Measurements from ENCODE around the gene KIF11. TPM values are rescaled to one million over a fixed set of nuclear protein-coding genes. Genes with fewer than 3 reads are reported as not detected.
A peak's percentile ranks its signal among the peaks of the same experiment; 100 is the strongest.
"Not testable (repeated sequence)": the region's sequence is repeated elsewhere in the genome, so short reads cannot be mapped to it uniquely, and the experiment has no call there.

KIF11 gene
- total RNA-seq, 1 donor from 2014 or later = 5.7 TPM

DNA sequence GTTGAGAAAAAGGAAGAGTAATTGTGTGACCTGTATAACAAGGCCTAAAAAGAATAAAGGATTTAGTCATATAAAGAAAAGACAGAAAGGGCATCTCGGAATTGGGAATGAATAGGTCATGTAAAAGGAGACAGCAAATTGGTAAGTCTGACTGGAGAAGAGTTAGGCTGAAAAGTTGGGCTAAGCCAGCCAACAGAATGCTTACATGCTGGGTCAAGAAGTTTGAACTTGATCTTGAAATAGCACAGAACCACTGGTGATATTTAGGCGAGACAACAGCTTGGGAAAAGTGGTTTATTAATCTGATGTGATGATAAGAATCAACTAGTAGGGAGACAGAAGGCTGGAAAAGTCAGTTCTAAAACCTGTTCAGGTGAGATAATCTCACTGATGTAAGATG, 23.9 kb upstream of the KIF11 start:
- Histone ChIP-seq H3K27ac (ENCODE audit: low read depth, low read length) (no peak overlapping the region), H3K36me3 (ENCODE audit: control insufficient read depth in 3 of 3, insufficient read depth in 3 of 3, low read length in 3 of 3) (no peaks in the 10 kb centered on the region), H3K9me3 (ENCODE audit: control insufficient read depth in 3 of 3, low read length in 3 of 3) (no peaks in the 10 kb centered on the region), H3K4me1 (ENCODE audit: control insufficient read depth in 3 of 3, insufficient read depth in 3 of 3, low read length in 3 of 3) (peaks cover 16 to 23% (median 17%) of the 10 kb centered on the region in 3 donors), H3K9ac (ENCODE audit: low read depth in 1 of 3, low read length in 3 of 3) (no peak overlapping the region), H3K27me3 (ENCODE audit: control insufficient read depth in 3 of 3, insufficient read depth in 3 of 3, low read length in 3 of 3) (no peaks in the 10 kb centered on the region), H3K4me3 (ENCODE audit: low read length in 3 of 3) (no peak overlapping the region)

DNA sequence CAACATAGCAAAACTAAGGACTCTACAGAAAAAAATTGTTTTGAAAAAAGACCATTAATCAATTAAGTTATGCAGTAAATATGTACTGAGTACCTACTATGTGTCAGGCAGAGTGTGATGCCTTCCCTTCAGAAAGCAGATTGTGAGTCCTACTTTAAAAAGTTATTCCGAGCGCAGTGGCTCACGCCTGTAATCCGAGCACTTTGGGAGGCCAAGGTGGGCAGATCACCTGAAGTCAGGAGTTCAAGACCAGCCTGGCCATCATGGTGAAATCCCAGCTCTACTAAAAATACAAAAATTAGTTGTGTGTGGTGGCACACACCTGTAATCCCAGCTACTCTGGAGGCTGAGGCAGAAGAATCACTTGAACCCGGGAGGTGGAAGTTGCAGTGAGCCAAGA, 23.3 kb upstream of the KIF11 start:
- not testable (repeated sequence) for H3K27me3 ChIP-seq (ENCODE audit: control insufficient read depth in 3 of 3, insufficient read depth in 3 of 3, low read length in 3 of 3); H3K27ac ChIP-seq (ENCODE audit: low read depth, low read length); H3K4me3 ChIP-seq (ENCODE audit: low read length in 3 of 3); H3K9ac ChIP-seq (ENCODE audit: low read depth in 1 of 3, low read length in 3 of 3); H3K9me3 ChIP-seq (ENCODE audit: control insufficient read depth in 3 of 3, low read length in 3 of 3); H3K36me3 ChIP-seq (ENCODE audit: control insufficient read depth in 3 of 3, insufficient read depth in 3 of 3, low read length in 3 of 3)
- H3K4me1 ChIP-seq (ENCODE audit: control insufficient read depth in 3 of 3, insufficient read depth in 3 of 3, low read length in 3 of 3) = peaks cover 17 to 25% (median 19%) of the 10 kb centered on the region in 3 donors

DNA sequence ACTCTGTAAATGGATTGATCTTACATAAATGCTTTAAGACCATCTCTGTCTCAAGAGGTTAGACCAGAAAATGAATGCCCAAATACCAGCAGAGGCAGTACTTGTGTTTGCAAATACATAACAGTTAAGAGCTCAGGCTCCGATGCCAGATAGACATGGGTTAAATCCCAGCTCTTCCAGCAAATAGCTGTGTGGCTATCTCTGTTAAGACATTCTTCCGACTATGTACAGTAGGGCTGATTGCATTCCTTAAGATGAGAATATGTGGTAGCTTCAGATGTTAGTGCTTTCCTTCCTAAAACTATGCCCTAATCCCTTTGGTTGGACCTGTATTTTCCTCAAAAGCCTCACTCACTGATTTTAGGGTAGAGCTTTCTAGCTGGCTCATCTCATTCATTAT, 21.3 kb upstream of the KIF11 start:
- Histone ChIP-seq H3K36me3 (ENCODE audit: control insufficient read depth in 3 of 3, insufficient read depth in 3 of 3, low read length in 3 of 3) (no peaks in the 10 kb centered on the region), H3K27ac (ENCODE audit: low read depth, low read length) (no peak overlapping the region), H3K4me3 (ENCODE audit: low read length in 3 of 3) (no peak overlapping the region), H3K9me3 (ENCODE audit: control insufficient read depth in 3 of 3, low read length in 3 of 3) (no peaks in the 10 kb centered on the region), H3K9ac (ENCODE audit: low read depth in 1 of 3, low read length in 3 of 3) (peak overlapping the region in 1 of 3 donors; percentile 88), H3K27me3 (ENCODE audit: control insufficient read depth in 3 of 3, insufficient read depth in 3 of 3, low read length in 3 of 3) (no peaks in the 10 kb centered on the region), H3K4me1 (ENCODE audit: control insufficient read depth in 3 of 3, insufficient read depth in 3 of 3, low read length in 3 of 3) (peaks cover 19 to 30% (median 23%) of the 10 kb centered on the region in 3 donors)

DNA sequence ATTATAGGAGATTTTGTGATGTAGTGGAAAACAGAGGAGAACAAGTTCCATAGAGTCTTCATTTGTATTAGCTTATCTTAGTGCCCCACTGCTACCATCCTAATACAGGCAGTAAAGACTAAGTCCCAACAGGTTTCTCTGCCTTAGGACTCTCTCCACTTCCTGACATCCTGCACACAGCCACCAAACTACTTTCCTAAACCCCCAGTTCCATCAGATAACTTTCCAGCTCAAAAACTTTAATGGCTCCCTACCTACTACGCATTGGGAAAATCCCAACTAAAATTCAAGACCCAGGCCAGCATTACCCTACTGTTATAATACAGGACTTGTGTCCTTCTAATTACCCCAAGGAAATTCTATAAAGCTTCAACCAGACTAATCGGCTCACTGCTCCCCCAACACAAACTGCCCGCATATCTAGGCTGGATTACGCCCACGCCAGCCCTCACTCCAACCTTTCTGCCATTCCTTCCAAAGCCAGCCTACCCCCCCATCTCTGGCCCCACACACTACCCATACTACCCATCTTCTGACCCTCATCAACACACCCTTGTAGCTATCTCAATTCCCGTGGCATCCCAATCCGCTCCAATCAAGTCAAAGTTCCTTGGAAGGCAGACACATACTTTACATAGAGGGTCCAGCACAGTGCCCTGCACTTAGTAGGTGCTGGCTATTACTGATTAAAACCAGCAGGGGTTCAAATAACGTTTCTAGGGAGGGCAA, 20.4 kb upstream of the KIF11 start:
- H3K4me3 ChIP-seq (ENCODE audit: low read length in 3 of 3) = peak overlapping the region; percentile 75 to 95 (median 93)
- peak overlapping the region; percentile 88 for H3K27ac ChIP-seq (ENCODE audit: low read depth, low read length)
- H3K9ac ChIP-seq (ENCODE audit: low read depth in 1 of 3, low read length in 3 of 3) = peak overlapping the region; percentile 88 to 94 (median 92)
- H3K4me1 ChIP-seq (ENCODE audit: control insufficient read depth in 3 of 3, insufficient read depth in 3 of 3, low read length in 3 of 3) = peaks cover 19 to 30% (median 23%) of the 10 kb centered on the region in 3 donors
- H3K9me3 ChIP-seq (ENCODE audit: control insufficient read depth in 3 of 3, low read length in 3 of 3) = no peaks in the 10 kb centered on the region
- no peaks in the 10 kb centered on the region for H3K36me3 ChIP-seq (ENCODE audit: control insufficient read depth in 3 of 3, insufficient read depth in 3 of 3, low read length in 3 of 3)
- H3K27me3 ChIP-seq (ENCODE audit: control insufficient read depth in 3 of 3, insufficient read depth in 3 of 3, low read length in 3 of 3) = no peaks in the 10 kb centered on the region

DNA sequence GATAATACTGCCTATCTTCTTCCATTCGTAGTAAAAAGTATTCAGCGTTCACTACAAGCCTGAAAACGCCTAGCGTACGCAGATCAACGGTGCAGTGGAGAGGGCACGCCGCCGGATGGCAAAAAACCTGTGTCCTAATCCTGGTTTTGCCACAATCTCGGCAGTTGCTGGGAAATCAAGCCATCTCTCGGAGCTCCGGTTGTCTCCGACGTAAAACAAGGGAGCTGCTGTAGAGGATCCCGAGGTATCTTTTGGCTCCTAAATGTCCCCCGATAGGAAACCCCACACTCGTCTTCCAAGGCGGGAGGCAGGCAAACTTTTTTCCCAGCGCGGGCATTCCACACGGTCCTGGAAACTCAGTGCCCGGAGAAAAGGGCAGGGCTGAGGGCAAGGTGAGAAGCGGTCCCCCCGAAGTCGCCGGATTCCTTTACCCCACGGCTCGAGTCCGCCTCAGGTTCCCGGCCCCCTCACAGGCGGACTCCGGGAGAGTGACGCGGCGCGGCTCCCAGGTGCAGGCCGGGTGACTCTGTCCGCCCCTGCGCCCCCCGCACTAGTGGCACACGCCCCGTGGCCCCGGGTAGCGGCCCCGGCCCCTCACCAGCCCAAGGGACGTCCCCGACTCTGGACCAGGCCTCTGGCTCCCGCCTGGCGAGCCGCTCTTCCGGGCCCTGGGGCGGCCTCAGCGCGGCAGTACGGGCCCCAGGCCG, 19.7 kb upstream of the KIF11 start:
- Histone ChIP-seq H3K4me3 (ENCODE audit: low read length in 3 of 3) (peak overlapping the region; percentile 75 to 95 (median 93)), H3K4me1 (ENCODE audit: control insufficient read depth in 3 of 3, insufficient read depth in 3 of 3, low read length in 3 of 3) (peaks cover 19 to 30% (median 23%) of the 10 kb centered on the region in 3 donors), H3K9me3 (ENCODE audit: control insufficient read depth in 3 of 3, low read length in 3 of 3) (no peaks in the 10 kb centered on the region), H3K36me3 (ENCODE audit: control insufficient read depth in 3 of 3, insufficient read depth in 3 of 3, low read length in 3 of 3) (no peaks in the 10 kb centered on the region), H3K9ac (ENCODE audit: low read depth in 1 of 3, low read length in 3 of 3) (peak overlapping the region; percentile 88 to 94 (median 92)), H3K27ac (ENCODE audit: low read depth, low read length) (peak overlapping the region; percentile 88), H3K27me3 (ENCODE audit: control insufficient read depth in 3 of 3, insufficient read depth in 3 of 3, low read length in 3 of 3) (no peaks in the 10 kb centered on the region)

DNA sequence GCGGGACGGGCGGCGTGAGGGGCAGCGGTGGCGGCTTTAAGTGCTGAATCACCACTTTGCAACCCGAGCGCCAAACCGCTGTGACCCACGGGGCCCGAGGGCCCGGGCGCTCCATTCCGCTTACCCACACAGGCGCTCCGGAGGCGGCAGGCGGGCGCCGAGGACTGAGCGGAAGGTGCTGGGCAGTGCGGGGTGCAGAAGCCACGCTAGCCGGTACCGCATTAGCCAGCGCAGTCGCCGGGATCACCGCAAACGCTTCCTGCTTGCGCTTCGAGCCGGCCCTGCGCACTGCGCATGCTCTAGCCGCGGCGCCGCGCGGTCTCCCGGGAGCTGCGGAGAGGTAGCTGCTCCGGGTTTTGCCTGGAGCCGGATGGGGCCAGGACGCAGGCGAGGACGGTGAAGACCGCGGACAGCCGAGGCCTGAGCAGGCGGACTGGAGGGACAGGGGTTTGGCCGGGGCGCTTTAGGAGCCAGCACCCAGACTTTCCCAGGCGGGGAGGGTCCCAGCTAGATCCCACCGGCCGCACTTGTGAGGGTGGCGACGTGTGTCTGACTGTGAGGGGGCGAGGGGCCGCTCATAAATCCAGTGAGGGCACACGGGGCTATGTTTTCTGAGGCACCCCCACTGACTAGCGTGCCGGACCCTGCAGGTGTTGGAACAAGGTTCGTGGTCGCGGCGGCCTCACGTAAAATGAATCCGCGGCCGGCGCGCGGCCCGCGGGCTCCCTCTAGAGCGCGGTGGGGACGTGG, 19.0 kb upstream of the KIF11 start, which contains the start of gene IDE:
TSS of gene IDE (minus strand) at position 296 of the 750 bp plus-strand sequence. CDS start at position 222, 74 bp downstream.
- Histone ChIP-seq H3K27me3 (ENCODE audit: control insufficient read depth in 3 of 3, insufficient read depth in 3 of 3, low read length in 3 of 3) (no peaks in the 10 kb centered on the region), H3K4me1 (ENCODE audit: control insufficient read depth in 3 of 3, insufficient read depth in 3 of 3, low read length in 3 of 3) (peaks cover 19 to 30% (median 23%) of the 10 kb centered on the region in 3 donors), H3K4me3 (ENCODE audit: low read length in 3 of 3) (peak within 1 kb of the TSS; percentile 75 to 95 (median 93)), H3K36me3 (ENCODE audit: control insufficient read depth in 3 of 3, insufficient read depth in 3 of 3, low read length in 3 of 3) (no peaks in the 10 kb centered on the region), H3K9ac (ENCODE audit: low read depth in 1 of 3, low read length in 3 of 3) (peak within 1 kb of the TSS; percentile 88 to 94 (median 92)), H3K9me3 (ENCODE audit: control insufficient read depth in 3 of 3, low read length in 3 of 3) (no peaks in the 10 kb centered on the region), H3K27ac (ENCODE audit: low read depth, low read length) (peak within 1 kb of the TSS; percentile 88)

DNA sequence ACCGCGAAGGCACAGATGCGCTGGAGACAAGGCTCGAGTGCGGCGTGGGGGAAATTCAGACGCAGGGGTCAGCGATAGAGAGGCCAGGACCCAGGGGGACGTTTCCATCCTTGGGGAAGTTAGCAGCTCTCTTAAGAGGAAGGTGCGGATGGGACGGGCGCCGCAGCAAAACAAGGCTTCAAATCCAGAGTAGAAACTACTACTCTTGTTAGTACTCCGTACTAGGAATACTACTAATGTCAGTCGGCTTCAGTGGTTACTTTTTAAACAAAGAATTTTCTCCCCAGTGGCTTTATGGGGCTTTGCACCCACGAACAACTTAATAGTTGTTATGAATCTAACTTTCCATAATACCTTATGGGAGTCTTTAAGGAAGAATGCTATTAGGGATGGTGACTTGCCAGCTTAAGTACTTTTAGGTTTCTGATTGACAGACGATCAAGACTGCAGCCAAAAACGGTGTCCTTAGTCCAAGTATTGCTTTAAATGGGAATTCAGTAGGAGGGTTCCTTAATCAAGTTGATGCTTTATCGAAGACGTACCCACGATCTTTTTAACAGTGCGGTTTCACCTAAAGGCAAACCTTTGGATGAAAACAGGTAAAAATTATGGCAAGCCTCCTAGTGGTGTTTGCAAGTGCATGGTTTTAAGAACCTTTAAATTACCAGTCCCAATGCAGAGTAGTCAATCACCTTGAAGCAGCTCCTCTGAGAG, 18.2 kb upstream of the KIF11 start:
- Histone ChIP-seq H3K36me3 (ENCODE audit: control insufficient read depth in 3 of 3, insufficient read depth in 3 of 3, low read length in 3 of 3) (no peaks in the 10 kb centered on the region), H3K27ac (ENCODE audit: low read depth, low read length) (peak overlapping the region; percentile 88), H3K4me3 (ENCODE audit: low read length in 3 of 3) (peak overlapping the region; percentile 75 to 95 (median 93))

DNA sequence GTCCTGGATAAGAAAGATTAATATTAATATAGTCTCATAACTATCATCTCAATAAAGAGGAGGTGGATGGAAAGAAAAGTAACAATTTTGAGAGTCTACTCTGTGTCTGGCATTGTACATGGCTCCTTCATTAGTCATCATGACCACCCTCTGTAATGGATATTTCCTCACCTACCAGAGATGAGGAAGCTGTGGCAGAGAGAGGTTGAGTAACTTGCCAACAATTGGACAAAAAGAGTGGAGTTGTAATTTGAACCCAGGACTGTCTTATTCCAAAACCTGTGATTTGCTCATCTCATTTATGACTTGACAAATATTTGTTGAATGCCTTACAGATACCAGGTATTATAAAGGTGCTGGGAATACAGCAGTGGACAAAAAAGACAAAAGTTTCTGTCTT, 17.0 kb upstream of the KIF11 start:
- H3K9ac ChIP-seq (ENCODE audit: low read depth in 1 of 3, low read length in 3 of 3) = no peak overlapping the region
- H3K4me3 ChIP-seq (ENCODE audit: low read length in 3 of 3) = no peak overlapping the region
- H3K4me1 ChIP-seq (ENCODE audit: control insufficient read depth in 3 of 3, insufficient read depth in 3 of 3, low read length in 3 of 3) = peaks cover 19 to 26% (median 23%) of the 10 kb centered on the region in 3 donors
- H3K9me3 ChIP-seq (ENCODE audit: control insufficient read depth in 3 of 3, low read length in 3 of 3) = no peaks in the 10 kb centered on the region
- H3K27me3 ChIP-seq (ENCODE audit: control insufficient read depth in 3 of 3, insufficient read depth in 3 of 3, low read length in 3 of 3) = no peaks in the 10 kb centered on the region
- no peaks in the 10 kb centered on the region for H3K36me3 ChIP-seq (ENCODE audit: control insufficient read depth in 3 of 3, insufficient read depth in 3 of 3, low read length in 3 of 3)
- H3K27ac ChIP-seq (ENCODE audit: low read depth, low read length) = no peak overlapping the region

More for the DNA sequence above, 18.2 kb upstream of the KIF11 start:
- no peaks in the 10 kb centered on the region for H3K9me3 ChIP-seq (ENCODE audit: control insufficient read depth in 3 of 3, low read length in 3 of 3)
- H3K4me1 ChIP-seq (ENCODE audit: control insufficient read depth in 3 of 3, insufficient read depth in 3 of 3, low read length in 3 of 3) = peaks cover 19 to 26% (median 23%) of the 10 kb centered on the region in 3 donors
- peak overlapping the region; percentile 88 to 94 (median 92) for H3K9ac ChIP-seq (ENCODE audit: low read depth in 1 of 3, low read length in 3 of 3)
- H3K27me3 ChIP-seq (ENCODE audit: control insufficient read depth in 3 of 3, insufficient read depth in 3 of 3, low read length in 3 of 3) = no peaks in the 10 kb centered on the region

DNA sequence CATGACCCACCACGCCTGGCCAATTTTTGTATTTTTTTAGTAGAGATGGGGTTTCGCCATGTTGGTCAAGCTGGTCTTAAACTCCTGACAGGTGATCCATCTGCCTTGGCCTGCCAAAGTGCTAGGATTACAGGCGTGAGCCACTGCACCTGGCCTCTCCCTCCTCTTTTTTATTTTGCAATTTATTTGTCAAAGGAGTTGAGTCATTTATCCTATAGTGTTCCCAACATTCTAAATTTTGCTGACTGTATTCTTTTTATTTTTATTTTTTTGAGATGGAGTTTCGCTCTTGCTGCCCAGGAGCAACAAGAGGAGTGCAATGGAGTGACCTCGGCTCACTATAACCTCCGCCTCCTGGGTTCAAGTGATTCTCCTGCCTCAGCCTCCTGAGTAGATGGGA, 10.6 kb upstream of the KIF11 start:
- not testable (repeated sequence) for H3K27me3 ChIP-seq (ENCODE audit: control insufficient read depth in 3 of 3, insufficient read depth in 3 of 3, low read length in 3 of 3); H3K36me3 ChIP-seq (ENCODE audit: control insufficient read depth in 3 of 3, insufficient read depth in 3 of 3, low read length in 3 of 3); H3K27ac ChIP-seq (ENCODE audit: low read depth, low read length); H3K4me1 ChIP-seq (ENCODE audit: control insufficient read depth in 3 of 3, insufficient read depth in 3 of 3, low read length in 3 of 3); H3K9ac ChIP-seq (ENCODE audit: low read depth in 1 of 3, low read length in 3 of 3); H3K9me3 ChIP-seq (ENCODE audit: control insufficient read depth in 3 of 3, low read length in 3 of 3); H3K4me3 ChIP-seq (ENCODE audit: low read length in 3 of 3)

Measured in skeletal muscle tissue (tissue), 4 donors.